ENCODE results near the gene IL1RAP.

- no peak for TF ChIP-seq POLR2A (IDR thresholded peaks at IDR 0.05)
- TF ChIP-seq CTCF (IDR thresholded peaks at IDR 0.05), result no peak
These were observed 31.3 kb downstream of the IL1RAP start for GRCh38 chr3:190545191-190545590.

Measured in thyroid gland (tissue), 4 donors.